ENCODE data around the gene CFAP43. TPM values are rescaled to one million over a fixed set of nuclear protein-coding genes. Genes with fewer than 3 reads are reported as not detected.

The CFAP43 gene
- total RNA-seq, 4 donors from 2014 or later, result 0.76 to 1.5 (median 0.99) TPM

DNA sequence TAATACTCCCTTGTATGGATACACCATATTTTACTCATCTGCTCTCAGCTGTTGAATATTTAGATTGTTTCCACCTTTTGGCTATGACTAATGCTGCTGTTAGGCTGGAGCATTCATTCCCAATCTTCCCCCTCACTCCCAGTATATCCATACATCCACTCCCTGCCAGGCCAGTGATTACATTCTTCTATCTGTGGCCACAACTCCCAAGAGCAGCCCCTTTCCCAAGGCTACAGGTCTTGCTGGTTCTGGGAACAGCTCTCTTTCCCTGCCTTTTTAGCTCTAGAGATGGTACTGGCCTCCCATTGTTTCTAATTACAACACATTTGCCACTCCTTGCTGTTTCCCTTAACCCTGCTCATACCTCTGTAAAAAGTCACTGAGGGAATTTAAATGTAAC lies 82.0 kb downstream of the CFAP43 start:
- Histone ChIP-seq H3K36me3 (no peaks in the 10 kb centered on the region), H3K4me3 (no peak overlapping the region), H3K9me3 (no peaks in the 10 kb centered on the region), H3K27me3 (no peaks in the 10 kb centered on the region), H3K4me1 (no peaks in the 10 kb centered on the region), H3K27ac (no peak overlapping the region)
- no peak for DNase-seq (ENCODE audit: low spot score in 2 of 2)
- TF ChIP-seq, protein P1, sequence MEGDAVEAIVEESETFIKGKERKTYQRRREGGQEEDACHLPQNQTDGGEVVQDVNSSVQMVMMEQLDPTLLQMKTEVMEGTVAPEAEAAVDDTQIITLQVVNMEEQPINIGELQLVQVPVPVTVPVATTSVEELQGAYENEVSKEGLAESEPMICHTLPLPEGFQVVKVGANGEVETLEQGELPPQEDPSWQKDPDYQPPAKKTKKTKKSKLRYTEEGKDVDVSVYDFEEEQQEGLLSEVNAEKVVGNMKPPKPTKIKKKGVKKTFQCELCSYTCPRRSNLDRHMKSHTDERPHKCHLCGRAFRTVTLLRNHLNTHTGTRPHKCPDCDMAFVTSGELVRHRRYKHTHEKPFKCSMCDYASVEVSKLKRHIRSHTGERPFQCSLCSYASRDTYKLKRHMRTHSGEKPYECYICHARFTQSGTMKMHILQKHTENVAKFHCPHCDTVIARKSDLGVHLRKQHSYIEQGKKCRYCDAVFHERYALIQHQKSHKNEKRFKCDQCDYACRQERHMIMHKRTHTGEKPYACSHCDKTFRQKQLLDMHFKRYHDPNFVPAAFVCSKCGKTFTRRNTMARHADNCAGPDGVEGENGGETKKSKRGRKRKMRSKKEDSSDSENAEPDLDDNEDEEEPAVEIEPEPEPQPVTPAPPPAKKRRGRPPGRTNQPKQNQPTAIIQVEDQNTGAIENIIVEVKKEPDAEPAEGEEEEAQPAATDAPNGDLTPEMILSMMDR (IDR thresholded peaks at IDR 0.05), result no peak
- TF ChIP-seq POLR2A (IDR thresholded peaks at IDR 0.05), result no peak
- TF ChIP-seq POLR2AphosphoS5 (IDR thresholded peaks at IDR 0.05), result no peak
- TF ChIP-seq EP300 (IDR thresholded peaks at IDR 0.05), result no peak

DNA sequence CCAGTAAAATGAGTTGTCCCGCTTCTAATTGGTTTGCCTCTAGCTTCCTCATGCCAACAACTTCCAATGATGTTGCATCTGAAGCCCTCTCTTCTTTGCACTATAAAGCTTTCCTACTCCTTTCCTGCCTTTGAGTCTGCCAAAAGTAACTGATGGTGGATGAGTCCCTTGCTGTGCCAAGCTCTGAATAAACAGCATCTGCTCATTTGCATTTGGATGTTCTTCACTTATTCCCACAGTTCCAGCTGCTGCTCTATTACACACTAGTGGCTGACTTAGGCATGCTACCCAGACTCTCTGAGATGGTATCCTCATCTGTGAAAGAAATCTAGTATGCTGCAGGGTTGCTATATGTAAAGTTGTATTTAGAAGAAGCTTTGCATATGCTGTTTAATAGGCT lies 85.3 kb downstream of the CFAP43 start:
- Histone ChIP-seq H3K36me3 (no peaks in the 10 kb centered on the region), H3K4me1 (no peaks in the 10 kb centered on the region), H3K4me3 (no peak overlapping the region), H3K27ac (no peak overlapping the region), H3K9me3 (no peaks in the 10 kb centered on the region), H3K27me3 (no peaks in the 10 kb centered on the region)
- WGBS, result 86% methylated on average over 1 of the region's 1 CpG
- TF ChIP-seq POLR2AphosphoS5 (IDR thresholded peaks at IDR 0.05), result no peak
- no peak for TF ChIP-seq EP300 (IDR thresholded peaks at IDR 0.05)
- no peak for TF ChIP-seq POLR2A (IDR thresholded peaks at IDR 0.05)
- TF ChIP-seq, protein P1 (IDR thresholded peaks at IDR 0.05), result no peak
- DNase-seq (ENCODE audit: low spot score in 2 of 2), result no peak

DNA sequence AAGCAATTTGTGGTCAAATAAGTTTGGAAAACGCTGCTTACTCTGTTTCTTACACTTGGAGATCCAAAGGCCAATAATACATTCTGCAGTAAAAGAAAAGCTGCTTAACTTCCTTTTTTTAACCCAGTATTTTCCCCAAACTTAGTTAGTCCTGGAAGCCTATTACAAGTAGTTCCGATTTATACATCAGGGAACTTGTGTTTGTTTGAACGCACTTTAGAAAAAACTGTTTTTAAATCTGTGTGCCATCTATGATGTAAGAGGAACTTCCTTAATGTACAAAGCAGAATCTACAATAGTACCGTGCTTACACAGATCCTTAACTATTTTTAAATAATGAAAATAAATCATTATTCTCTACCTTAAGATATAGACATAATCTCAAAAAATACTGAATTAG lies 87.2 kb downstream of the CFAP43 start:
- H3K27ac ChIP-seq, result no peak overlapping the region
- H3K27me3 ChIP-seq, result no peaks in the 10 kb centered on the region
- 80% methylated on average over 4 of the region's 4 CpGs for WGBS
- no peaks in the 10 kb centered on the region for H3K36me3 ChIP-seq
- no peaks in the 10 kb centered on the region for H3K9me3 ChIP-seq
- no peak for TF ChIP-seq POLR2AphosphoS5 (IDR thresholded peaks at IDR 0.05)
- TF ChIP-seq, protein P1 (IDR thresholded peaks at IDR 0.05), result no peak
- TF ChIP-seq POLR2A (IDR thresholded peaks at IDR 0.05), result no peak
- TF ChIP-seq EP300 (IDR thresholded peaks at IDR 0.05), result no peak
- DNase-seq (ENCODE audit: low spot score in 2 of 2), result no peak
- no peaks in the 10 kb centered on the region for H3K4me1 ChIP-seq
- H3K4me3 ChIP-seq, result no peak overlapping the region

DNA sequence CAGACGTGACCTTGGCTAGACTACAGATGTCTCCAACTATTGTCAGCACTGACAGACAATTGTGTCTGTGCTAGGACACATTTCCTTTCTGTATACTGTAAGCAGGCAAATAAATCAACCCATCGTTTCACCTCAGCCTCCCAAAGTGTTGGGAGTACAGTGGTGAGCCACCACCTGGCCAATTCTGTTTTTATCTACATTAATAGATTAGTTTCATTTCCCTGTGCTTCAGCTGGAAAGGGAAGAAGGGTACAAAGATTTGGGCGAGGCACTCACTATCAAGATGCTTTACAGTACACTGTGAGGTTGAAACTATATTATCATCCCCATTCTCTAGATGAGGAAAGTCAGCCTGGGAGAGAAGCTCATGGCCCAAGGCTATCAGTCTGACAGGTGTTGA lies 88.3 kb downstream of the CFAP43 start:
- TF ChIP-seq POLR2A (IDR thresholded peaks at IDR 0.05), result no peak
- no peak for TF ChIP-seq POLR2AphosphoS5 (IDR thresholded peaks at IDR 0.05)
- TF ChIP-seq, protein P1 (IDR thresholded peaks at IDR 0.05), result no peak
- no peak for TF ChIP-seq EP300 (IDR thresholded peaks at IDR 0.05)
- no peaks in the 10 kb centered on the region for H3K36me3 ChIP-seq
- WGBS, result 77% methylated on average over 3 of the region's 3 CpGs
- H3K4me1 ChIP-seq, result no peaks in the 10 kb centered on the region
- DNase-seq (ENCODE audit: low spot score in 2 of 2), result no peak
- no peaks in the 10 kb centered on the region for H3K27me3 ChIP-seq
- H3K4me3 ChIP-seq, result no peak overlapping the region
- H3K27ac ChIP-seq, result no peak overlapping the region
- no peaks in the 10 kb centered on the region for H3K9me3 ChIP-seq

DNA sequence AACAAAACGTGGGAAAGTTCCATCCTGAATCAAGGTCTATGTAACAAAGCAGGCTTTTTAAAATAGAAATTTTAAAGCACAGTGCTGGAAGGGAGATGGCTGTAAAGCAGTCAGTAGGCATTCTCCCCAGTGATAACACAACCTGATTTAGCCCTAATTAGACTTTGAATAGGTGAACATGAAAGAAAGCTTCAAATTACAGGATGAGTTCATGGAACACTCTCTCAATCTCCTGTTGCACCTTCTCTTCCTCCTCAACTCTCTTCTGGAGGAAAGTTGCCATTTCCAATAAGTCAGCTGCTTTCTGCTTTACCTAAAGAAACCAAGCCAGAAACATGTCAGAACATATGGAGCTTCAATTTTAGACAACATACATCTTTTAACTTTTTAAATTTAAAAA lies 90.1 kb downstream of the CFAP43 start:
- WGBS, result 25% methylated on average over 1 of the region's 1 CpG
- Histone ChIP-seq H3K4me3 (no peak overlapping the region), H3K27me3 (no peaks in the 10 kb centered on the region), H3K27ac (no peak overlapping the region), H3K4me1 (no peaks in the 10 kb centered on the region), H3K36me3 (no peaks in the 10 kb centered on the region), H3K9me3 (no peaks in the 10 kb centered on the region)
- TF ChIP-seq POLR2A (IDR thresholded peaks at IDR 0.05), result no peak
- TF ChIP-seq, protein P1 (IDR thresholded peaks at IDR 0.05), result no peak
- no peak for TF ChIP-seq EP300 (IDR thresholded peaks at IDR 0.05)
- no peak for TF ChIP-seq POLR2AphosphoS5 (IDR thresholded peaks at IDR 0.05)
- no peak for DNase-seq (ENCODE audit: low spot score in 2 of 2)

Data from suprapubic skin (tissue), 4 donors.